Measurements from ENCODE around the gene HSF4.

GRCh38 chr16:67163999-67164558 is 466 bp upstream of the HSF4 start:
- TF ChIP-seq CTCF (IDR thresholded peaks at IDR 0.05; ENCODE audit: insufficient read depth, low read length) (no peak), GABPA (IDR thresholded peaks at IDR 0.05; ENCODE audit: low read depth) (no peak), POLR2AphosphoS5 (IDR thresholded peaks at IDR 0.05; ENCODE audit: low read depth) (no peak), REST (IDR thresholded peaks at IDR 0.05; ENCODE audit: insufficient replicate concordance, low read depth) (no peak)
